Central memory CD4-positive, alpha-beta T cell (primary cell): Measurements from ENCODE around the gene BTBD16.

Experiments
- DNase-seq: peaks from one replicate; pipeline ENCODE4 v3.0.0; 2022

The BTBD16 gene

GRCh38 chr10:122323941-122324675 lies 53.0 kb downstream of the BTBD16 start:
- DNase-seq = no peak

DNA sequence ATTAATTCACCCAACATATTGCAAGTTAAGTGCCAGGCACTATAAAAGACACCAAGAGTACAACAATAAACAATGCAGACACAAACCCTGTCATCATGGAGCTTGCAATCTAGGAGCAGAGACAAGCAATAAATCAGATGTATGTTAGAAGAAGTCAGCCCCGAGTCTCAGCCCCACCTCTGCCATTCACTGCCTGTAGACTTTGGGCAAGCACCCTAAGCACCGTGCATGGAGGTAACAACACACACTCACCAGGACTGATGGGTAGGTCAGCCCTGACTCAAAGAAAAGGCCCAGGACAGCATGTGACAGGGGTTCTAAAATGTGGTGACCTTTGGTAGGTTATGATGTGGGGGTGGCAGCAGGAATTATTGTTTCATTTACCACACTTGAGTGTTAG lies 54.1 kb downstream of the BTBD16 start:
- DNase-seq = no peak

DNA sequence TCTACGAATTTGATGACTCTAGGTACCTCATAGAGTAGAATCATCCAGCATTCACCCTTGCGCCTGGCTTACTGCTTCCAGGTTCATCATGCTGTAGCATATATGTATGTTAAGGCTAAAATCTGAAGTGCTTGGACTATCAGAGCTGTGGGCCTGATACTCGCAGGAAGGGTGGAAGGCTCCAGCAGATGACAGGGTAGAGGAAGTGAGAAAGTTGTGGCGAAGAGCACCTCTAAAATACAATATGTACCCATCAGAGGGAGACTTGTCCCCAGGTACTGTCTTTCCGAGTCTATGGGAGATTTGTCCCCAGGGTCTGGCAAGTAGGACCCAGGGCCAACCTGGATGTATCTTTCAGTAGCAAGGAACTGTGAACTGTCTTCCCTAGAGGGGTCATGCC lies 55.3 kb downstream of the BTBD16 start:
- DNase-seq = no peak

- DNase-seq = no peak
Observed at GRCh38 chr10:122326806-122327205, 55.7 kb downstream of the BTBD16 start.

DNA sequence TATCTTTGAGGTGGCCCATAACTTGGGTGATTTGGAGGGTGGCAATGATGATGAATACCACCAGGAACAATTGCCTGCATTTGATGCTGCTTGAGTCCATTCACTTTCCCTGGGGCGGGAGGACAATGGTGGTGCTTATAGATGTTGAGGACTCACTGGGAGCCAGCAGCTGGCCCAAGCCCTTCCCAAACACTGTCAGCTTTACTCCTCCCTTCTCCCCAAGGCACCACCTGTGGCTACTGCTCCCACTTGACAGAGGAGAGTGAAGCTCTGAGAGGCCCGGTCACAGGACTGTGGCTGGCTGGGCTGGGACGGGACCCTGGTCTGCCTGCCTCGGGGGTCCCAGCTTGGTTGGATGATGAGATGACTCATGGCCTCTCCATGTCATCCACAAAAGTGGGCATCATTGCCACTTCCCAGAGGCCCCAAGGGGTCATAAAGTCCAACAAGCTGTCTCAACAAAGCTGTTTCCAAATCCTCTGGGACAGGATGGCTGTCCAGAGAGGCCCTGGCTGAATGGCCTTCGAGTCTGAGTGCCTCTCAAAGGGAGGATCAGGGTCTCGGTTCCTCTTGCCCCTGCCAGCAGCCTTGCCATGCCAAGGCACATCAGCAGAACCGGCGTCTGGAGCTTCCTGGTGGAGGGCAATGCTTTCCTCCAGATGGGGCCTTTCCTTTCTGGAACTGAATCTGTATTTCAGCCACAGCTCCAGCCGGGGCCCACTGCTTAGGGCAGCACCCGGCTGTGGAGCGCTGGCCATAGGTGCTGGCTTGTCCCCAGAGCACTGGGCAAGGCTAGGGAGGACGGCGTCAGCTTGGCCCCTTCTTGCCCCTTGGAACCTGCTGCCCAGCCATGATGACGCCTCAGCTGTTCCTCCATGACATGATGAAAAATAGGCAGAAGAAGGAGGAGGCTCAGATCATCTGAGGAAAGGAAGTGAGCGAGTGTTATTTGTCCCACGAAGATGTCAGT lies 56.4 kb downstream of the BTBD16 start:
- no peak for DNase-seq

DNA sequence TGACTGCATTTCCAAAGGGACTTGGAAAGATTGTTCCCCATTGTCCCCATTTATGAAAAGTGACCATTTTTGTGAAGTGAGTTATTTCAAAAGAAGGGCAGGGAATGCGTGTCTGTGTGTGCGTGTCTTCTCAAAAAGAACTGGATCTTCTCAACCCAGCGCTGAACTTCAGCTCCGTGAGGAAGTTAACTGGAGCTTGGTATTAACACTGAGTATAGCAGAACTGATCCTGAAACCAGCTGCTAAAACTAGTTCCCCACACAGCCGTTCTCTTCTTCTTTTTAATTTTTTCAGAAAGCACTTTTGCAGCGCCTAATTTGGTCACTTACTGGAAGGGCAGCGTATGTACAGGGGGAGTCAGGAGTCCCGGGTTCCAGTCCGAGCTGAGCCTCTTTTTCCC lies 57.6 kb downstream of the BTBD16 start:
- DNase-seq = no peak

DNA sequence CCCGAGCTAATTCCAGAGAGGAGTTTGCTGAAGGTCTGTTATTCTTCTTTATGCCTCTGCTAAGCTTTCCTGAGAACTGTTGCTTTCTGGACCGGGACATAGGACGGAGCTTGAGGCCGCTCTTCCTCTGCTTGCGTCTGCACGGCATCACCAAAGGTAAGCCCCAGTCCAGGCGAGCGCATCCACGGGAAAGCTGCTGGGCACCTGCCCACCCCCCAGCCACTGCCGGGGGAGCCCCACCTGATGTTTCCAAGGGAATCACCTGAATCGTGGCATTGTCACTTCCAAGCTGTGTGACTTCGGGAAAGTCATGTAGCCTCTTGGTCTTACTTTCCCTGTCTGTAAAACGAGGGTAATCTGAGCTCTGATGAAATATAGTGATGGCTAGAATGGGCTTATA lies 58.3 kb downstream of the BTBD16 start:
- no peak for DNase-seq

GRCh38 chr10:122331100-122331499 lies 60.0 kb downstream of the BTBD16 start:
- DNase-seq = no peak

DNA sequence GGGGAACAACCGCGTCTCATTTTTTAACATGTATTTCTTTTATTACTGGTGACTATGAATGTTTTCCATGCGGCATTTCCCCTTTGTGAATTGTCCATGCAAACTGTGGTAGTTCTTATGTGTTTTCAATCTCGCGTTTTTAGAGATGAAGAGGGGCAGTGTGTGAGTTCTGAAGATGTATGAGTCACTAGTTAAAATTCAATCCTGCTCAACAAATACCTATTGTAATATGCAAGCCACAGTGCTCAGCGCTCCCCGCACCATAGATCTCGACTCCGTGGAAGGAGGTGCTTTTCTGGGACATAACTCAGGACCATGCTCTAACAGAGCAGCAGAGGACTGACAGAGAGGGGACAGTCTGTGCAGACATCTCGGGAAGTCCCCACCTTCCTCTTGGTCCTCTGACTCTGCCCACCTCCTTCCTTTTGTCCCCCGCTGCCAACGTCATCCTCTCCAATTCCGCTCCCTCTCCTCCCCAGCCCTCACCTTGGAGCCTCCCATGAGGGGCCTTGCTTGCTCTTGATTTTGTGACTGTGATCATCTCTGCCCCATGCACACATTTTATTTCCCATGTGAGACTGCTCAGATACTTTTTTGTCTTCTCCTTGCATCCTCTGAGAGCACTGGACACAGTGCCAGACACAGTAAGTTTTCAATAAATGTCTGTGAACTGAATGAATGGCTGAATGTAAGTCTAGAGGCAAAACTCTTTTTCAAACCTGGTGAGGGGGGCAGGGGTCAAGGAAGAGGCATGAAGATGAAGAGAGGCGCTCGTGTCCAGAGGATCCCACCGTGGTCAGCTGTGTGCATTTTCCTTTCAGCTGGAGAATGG lies 60.7 kb downstream of the BTBD16 start:
- no peak for DNase-seq

DNA sequence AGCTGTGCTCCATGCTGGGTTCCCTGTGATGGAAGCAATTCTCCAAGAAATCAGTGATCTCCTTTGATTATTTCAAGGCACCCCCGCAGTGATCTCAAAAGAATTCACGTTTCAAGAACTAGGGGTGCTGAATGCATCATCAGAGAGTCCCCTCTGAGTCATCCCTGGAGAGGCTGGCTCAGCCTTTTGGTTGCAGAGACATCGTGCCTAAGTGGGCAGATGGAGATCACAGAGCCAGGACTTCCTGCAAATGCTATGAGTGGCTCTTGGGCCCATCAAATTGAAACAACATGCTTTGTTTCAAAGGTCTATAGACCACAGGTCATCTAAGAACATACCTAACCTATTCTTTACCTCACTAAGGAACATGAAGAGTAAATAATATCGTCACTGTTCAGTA lies 61.9 kb downstream of the BTBD16 start:
- no peak for DNase-seq

GRCh38 chr10:122336332-122336731 lies 65.2 kb downstream of the BTBD16 start:
- no peak for DNase-seq

DNA sequence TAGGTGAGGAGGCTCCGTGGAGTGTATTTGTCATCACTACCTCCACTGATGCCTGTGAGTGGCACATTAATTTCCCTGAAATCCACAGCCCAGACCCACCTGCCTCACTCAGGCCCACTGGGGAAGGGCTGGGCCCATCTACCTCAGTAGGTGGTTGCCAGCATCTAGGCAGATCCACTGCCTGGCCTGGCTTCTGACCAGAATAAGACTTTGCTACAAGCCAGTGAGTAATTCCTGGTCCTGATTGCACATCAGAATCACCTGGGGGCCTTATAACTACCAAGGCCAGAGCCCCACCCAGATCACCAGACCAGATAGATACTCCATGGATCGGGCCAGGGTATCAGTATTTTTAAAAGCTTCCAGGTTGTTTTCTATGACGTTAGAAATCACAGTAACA lies 65.9 kb downstream of the BTBD16 start:
- no peak for DNase-seq

DNA sequence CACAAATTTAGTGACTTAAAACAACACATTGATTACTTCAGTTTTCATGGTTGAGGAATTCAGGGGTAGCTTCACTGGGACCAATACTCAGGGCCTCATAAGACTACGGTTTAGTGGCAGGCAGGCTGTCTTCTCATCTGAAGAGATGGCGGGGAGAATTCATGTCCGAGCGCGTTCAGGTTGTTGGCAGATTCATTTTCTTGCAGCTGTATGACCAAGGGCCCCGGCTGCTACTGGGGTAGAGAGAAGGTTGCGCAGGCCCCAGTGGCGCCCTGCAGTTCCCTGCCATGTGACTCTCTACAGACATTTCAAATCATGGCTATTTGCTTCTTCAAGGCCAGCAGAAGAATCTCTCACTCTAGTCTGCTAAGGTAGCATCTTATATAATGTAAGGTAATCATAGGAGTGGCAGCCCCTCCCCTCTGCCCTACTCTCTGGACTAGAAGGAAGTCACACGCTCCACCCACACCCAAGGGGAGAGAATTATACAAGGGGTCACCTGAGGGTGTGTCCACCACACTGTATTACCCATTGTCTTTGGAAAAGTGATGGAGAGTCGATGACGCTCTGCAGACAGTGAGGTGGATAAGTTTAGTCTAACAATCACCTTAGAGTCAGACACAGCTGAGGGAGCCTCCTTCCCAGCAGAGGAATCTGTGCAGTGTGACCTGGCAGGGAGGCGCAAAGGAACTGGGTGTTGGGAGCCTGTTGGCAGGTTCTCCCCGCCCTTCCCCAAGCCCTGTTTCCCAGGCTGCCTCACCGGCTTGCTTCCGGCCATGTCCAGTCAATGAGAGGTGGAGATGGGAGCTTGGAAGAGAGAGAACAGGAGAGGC lies 67.7 kb downstream of the BTBD16 start:
- no peak for DNase-seq

GRCh38 chr10:122341141-122341810 lies 70.2 kb downstream of the BTBD16 start:
- DNase-seq = no peak

DNA sequence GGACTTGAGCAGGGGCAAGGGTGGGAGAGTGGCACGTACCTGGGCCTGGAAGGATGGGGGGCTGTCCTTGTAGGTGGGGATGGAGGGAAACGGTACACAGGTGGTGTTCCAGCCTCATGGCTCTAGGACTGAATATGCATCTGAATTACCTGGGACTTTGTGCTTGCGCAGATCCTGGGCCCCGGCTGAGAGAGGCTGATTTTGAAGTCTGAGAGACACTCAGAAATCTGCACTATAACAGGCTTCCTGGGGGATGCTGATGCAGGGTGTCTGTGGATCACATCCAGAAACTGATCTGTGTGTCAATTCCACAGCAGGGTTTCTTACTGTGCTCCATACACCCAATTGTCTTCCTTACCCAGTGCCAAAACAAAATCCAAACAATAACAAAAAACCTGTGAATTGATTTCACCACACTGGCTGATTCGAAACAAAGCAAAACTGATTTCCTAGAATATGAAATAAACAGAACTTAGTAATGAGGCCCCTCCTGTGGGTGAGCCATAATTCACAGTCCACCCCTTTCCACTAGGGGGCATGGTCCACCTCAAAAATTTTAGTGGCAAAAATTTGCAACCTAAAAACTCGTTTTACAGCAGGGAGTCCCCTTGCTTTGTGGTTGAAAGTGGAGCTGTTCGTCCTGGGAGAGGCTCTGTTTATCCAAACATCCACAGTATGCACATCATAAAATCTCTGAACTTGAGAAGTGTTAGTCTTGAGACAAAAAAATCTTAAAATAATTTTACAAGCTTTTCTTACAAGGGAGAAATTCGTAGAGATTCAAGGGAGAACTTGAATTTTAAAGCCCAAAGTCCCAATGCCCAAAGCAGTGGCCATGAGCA lies 71.4 kb downstream of the BTBD16 start:
- peak; percentile 58 for DNase-seq

GRCh38 chr10:122343135-122343800 lies 72.2 kb downstream of the BTBD16 start:
- no peak for DNase-seq

- no peak for DNase-seq
Observed at GRCh38 chr10:122343936-122344335, 72.8 kb downstream of the BTBD16 start.

DNA sequence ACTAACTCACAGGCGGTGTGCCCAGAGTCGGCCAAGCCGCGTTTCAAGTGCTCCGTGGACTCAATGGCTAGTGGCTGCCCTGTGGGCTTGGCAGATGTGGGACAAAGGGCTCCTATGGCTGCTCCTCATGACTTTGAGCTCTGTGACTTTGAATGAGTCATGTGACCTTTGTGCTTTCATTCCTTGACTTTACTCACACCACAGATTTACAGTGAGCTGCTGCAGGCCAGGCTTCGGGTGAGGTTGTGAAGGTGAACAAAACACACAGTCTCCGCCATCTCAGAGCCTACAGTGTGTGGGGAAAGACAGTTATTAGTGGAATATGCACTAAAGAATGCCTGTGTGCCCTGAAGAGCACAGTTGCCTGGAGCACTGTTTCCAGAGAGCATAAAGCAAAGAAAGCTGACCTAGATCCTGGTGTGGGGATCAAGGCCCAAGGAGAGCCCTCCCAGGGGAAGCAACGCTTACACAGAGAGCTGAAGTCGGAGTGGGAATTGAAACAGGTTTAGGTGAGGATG lies 73.7 kb downstream of the BTBD16 start:
- DNase-seq = no peak

- DNase-seq = no peak
Observed at GRCh38 chr10:122346326-122346950, 75.3 kb downstream of the BTBD16 start.
